ENCODE data around the gene NBDY. TPM values are rescaled to one million over a fixed set of nuclear protein-coding genes. Genes with fewer than 3 reads are reported as not detected.

NBDY gene
- total RNA-seq, 1 donor from 2014 or later = 2.6 TPM

DNA sequence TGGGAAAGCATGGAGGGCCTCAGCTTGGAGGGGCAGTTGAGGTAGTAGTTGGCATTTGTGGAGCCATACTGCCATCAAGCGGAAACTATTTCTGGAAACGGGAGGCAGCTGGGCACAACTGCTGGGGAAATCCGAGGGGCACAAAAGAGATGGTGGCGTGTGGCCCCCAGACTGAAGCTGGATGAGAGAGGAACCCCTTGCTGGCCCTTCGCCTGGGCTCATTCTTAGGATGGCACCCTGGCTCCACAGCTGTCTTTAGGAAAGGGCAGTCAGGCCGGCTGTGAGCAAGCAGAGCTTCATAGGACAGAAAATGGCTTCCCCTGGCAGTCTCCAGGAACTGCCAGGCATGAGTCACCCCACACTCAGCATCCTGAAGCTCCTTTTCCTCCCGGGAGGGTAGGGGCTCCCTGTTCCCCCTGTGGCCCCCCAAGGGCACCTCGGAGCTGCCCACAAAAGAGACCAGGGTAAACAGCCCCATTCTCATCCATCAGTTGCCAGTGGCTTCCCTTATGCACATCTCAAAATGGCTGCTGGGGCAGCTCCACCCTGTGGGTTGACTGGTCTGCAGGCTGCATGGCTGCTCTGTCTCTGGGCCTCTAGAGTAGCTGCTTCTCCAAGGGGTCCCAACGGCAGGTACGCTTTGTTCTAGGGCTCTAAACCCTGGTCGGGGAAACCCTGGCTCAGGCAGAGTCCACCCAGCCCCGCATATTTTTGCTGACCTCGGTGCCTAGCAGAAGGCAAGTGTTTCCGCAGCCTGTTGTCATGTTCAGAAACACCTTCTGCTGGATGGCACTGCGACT lies 64.7 kb downstream of the NBDY start:
- FAIRE-seq = no peak
- Histone ChIP-seq H3K4me3 (ENCODE audit: low read depth, low read length) (no peak overlapping the region), H3K36me3 (ENCODE audit: control insufficient read depth, insufficient read depth, low read length) (no peaks in the 10 kb centered on the region), H3K27me3 (ENCODE audit: control insufficient read depth, insufficient read depth, low read length) (no peaks in the 10 kb centered on the region)
- TF ChIP-seq, protein P1, sequence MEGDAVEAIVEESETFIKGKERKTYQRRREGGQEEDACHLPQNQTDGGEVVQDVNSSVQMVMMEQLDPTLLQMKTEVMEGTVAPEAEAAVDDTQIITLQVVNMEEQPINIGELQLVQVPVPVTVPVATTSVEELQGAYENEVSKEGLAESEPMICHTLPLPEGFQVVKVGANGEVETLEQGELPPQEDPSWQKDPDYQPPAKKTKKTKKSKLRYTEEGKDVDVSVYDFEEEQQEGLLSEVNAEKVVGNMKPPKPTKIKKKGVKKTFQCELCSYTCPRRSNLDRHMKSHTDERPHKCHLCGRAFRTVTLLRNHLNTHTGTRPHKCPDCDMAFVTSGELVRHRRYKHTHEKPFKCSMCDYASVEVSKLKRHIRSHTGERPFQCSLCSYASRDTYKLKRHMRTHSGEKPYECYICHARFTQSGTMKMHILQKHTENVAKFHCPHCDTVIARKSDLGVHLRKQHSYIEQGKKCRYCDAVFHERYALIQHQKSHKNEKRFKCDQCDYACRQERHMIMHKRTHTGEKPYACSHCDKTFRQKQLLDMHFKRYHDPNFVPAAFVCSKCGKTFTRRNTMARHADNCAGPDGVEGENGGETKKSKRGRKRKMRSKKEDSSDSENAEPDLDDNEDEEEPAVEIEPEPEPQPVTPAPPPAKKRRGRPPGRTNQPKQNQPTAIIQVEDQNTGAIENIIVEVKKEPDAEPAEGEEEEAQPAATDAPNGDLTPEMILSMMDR (IDR thresholded peaks at IDR 0.05; ENCODE audit: insufficient read depth, low read length, severe bottlenecking) = no peak
- peak; percentile 22 for DNase-seq (ENCODE audit: low read depth)

DNA sequence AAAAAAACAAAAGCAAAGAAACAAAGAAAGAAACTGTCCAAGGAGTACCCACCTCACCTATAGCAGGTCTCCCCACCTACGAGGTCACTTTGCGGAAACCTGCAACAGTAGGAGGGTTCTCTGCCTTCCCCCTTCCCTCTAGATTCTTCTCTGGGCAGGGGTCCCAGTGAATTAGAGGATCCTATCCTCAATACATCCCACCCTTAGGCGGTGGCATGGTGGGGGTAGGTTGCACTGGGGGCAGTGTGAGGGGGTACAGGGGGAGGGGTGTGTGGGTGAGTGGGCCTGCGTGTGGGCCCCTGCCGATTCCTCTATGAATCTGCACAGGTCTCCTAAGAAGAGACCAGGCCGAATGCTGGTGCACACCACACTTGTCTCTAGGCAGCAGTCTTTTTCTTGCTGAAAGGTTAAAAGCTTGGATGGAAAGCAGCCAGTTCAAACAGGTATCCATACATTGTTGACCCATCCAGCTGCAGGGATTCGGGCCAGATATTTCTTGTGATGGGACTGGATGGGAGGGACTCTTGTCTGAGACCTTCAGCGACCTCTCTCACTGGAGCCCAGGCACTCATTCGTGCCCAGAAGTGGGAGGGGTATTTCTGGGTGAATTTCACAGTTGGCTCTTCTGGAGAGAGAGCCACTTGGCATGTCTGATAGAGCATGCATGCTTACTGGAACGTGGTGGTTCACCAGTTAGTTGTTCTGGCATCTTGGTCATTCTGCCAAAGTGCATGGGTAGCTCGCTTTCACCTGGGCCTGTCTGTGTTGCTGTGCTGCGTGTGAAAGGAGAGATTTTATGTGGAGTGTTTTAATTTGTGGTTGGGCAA lies 65.6 kb downstream of the NBDY start:
- Histone ChIP-seq H3K36me3 (ENCODE audit: control insufficient read depth, insufficient read depth, low read length) (no peaks in the 10 kb centered on the region), H3K4me3 (ENCODE audit: low read depth, low read length) (no peak overlapping the region), H3K27me3 (ENCODE audit: control insufficient read depth, insufficient read depth, low read length) (no peaks in the 10 kb centered on the region)
- FAIRE-seq (peak; percentile 66), DNase-seq (ENCODE audit: low read depth) (no peak)
- TF ChIP-seq, protein P1 (IDR thresholded peaks at IDR 0.05; ENCODE audit: insufficient read depth, low read length, severe bottlenecking) = no peak

DNA sequence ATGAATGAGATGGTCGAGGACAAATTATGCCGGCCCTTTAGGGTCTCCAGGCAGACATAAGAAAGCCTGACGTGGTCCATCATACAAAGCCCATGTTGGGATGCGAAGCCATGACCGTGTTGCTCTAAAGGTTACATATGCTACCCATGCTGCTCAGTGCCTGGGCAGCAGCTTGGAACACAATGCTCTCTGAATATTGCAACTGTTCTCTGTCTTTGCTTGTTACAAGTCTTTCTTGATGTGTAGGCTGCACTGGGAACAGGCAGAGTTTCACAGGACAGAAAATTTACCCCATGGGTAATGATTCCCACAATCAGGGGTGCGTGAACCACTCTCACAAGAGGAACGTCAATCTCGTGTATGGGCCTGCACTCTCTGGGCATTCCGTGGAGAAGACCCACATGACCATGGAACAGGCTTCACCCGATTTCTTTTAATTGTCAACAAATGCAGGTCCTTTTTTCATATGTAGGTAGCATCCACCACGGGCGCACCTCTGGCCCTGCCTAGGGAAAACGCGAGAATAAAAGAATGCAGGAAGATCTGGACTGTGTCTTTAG lies 66.3 kb downstream of the NBDY start:
- FAIRE-seq (no peak), DNase-seq (ENCODE audit: low read depth) (no peak)
- no peaks in the 10 kb centered on the region for H3K27me3 ChIP-seq (ENCODE audit: control insufficient read depth, insufficient read depth, low read length)
- H3K4me3 ChIP-seq (ENCODE audit: low read depth, low read length) = no peak overlapping the region
- TF ChIP-seq, protein P1 (IDR thresholded peaks at IDR 0.05; ENCODE audit: insufficient read depth, low read length, severe bottlenecking) = no peak
- H3K36me3 ChIP-seq (ENCODE audit: control insufficient read depth, insufficient read depth, low read length) = no peaks in the 10 kb centered on the region

DNA sequence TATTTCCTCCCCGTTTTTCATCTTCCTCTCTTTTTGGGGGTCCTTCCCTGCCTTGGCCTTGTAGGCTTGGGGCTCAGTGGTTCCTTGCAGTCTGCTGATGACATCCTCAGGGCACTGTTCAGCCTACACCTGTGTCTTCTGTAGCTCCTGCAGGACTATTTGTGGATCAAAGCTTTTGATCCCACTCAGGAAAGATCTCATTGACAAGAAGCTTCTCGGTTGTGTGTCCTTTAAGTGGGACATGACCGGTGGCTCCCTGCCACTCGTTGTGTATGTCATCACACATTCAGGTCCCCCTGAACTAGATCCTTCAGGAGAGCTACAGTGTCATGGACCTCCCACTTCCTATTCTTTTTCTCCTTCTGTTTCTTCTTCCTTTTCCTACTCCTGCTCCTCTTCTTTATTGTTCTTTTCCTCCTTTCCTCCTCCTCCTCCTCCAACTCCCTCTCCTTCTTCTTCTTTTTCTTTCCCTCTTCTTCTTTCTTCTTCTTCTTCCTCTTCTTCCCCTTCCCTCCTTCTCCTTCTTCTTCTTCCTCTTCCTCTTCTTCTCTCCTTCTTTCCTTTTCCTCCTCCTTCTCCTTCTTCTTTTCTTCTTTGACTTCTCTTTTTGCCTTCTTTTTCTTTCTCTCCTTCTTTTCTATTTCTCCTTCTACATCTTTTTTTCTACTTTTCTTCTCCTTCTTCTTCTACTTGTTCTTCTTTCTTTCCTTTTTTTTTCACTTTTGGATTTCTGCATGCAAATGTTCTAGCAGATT lies 67.8 kb downstream of the NBDY start:
- DNase-seq (ENCODE audit: low read depth) = no peak
- no peak for FAIRE-seq
- Histone ChIP-seq H3K4me3 (ENCODE audit: low read depth, low read length) (no peak overlapping the region), H3K27me3 (ENCODE audit: control insufficient read depth, insufficient read depth, low read length) (no peaks in the 10 kb centered on the region), H3K36me3 (ENCODE audit: control insufficient read depth, insufficient read depth, low read length) (no peaks in the 10 kb centered on the region)
- TF ChIP-seq, protein P1 (IDR thresholded peaks at IDR 0.05; ENCODE audit: insufficient read depth, low read length, severe bottlenecking) = no peak

DNA sequence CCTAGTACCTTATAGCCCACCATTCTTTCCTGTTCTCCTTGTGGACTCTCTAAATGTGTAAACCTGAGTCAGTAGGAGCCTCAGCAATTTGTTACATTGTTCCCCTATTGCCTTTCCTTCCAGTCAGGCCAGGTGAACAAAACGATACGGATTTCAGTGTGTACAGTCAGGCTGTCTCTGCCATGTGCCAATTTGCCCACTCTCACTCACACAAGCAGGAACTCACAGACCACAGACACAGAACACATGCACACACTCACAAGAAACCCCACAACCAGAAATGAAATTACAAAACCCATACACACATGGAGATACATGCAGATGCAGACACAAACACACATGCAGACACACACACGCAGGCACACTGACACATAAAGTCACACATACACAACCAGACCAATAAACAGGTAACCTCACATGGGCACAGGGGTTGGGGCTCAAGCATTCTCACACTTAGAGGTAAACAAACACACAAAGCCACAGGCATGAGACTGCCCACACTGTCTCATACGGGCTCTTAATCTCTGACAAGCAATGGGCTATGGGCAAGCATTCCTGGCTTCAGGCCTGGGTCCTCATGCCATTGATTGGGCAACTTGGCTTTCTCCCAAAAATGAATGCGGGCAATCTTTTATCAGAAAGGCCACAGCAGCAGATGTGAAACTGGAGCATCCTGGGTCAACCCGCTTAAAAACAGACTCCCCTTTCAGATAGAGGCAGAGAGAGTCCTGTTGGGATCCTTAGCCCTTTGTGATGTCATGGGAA lies 68.7 kb downstream of the NBDY start:
- FAIRE-seq = peak; percentile 18
- Histone ChIP-seq H3K4me3 (ENCODE audit: low read depth, low read length) (no peak overlapping the region), H3K27me3 (ENCODE audit: control insufficient read depth, insufficient read depth, low read length) (no peaks in the 10 kb centered on the region), H3K36me3 (ENCODE audit: control insufficient read depth, insufficient read depth, low read length) (no peaks in the 10 kb centered on the region)
- TF ChIP-seq, protein P1 (IDR thresholded peaks at IDR 0.05; ENCODE audit: insufficient read depth, low read length, severe bottlenecking) = no peak
- DNase-seq (ENCODE audit: low read depth) = peak; percentile 18

Data from bronchial epithelial cell (primary cell).